ENCODE results near the gene GRM4.

GRM4 gene

GRCh38 chr6:34052071-34052825 lies 93.6 kb downstream of the GRM4 start:
- Mint-ChIP-seq H3K4me1 (peaks cover 24% of the 10 kb centered on the region), H3K36me3 (ENCODE audit: low read depth) (no peaks in the 10 kb centered on the region)

DNA sequence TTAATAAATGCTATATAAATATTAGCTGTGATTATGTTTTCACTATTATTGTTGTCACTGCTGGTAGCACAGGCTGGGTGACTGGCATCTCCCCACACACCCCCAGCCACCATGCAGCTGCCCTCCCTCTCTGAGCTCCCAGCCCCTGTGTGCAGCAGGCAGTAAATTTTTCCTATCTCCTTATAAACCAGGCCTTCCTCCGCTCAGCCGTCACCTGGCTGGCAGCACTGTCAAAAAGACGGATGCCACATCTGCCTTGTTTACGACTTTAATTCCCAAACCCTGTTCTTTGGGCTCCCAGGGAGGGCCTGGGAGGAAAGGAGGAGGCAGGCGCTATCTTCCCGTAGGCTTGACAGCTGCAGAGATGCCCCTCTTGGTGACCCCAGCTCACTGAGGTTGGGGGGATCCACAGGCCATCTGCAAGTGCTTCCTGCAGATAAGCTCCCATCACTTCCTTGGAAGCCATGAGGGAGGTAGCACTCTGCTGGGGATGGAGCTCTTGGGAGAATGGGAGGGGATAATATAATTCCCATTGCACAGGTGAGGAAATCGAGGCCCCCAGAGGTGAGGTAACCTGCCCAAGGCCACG lies 94.5 kb downstream of the GRM4 start:
- no peak overlapping the region for H3K4me3 Mint-ChIP-seq
- no peak overlapping the region for H3K27ac Mint-ChIP-seq
- no peak for TF ChIP-seq CTCF (IDR thresholded peaks at IDR 0.05; ENCODE audit: unreplicated experiment in 3 of 3)
- H3K4me1 Mint-ChIP-seq, result peaks cover 18% of the 10 kb centered on the region
- H3K36me3 Mint-ChIP-seq (ENCODE audit: low read depth), result no peaks in the 10 kb centered on the region
- peaks cover 29% of the 10 kb centered on the region for H3K27me3 Mint-ChIP-seq (ENCODE audit: low read depth)
- H3K9me3 Mint-ChIP-seq, result no peaks in the 10 kb centered on the region

More at GRCh38 chr6:34052071-34052825, 93.6 kb downstream of the GRM4 start:
- Mint-ChIP-seq H3K27ac (no peak overlapping the region), H3K4me3 (no peak overlapping the region), H3K9me3 (no peaks in the 10 kb centered on the region), H3K27me3 (ENCODE audit: low read depth) (peaks cover 26% of the 10 kb centered on the region)
- TF ChIP-seq CTCF (IDR thresholded peaks at IDR 0.05; ENCODE audit: unreplicated experiment in 3 of 3), result no peak

GRCh38 chr6:34050691-34051090 lies 95.2 kb downstream of the GRM4 start:
- peaks cover 19% of the 10 kb centered on the region for H3K4me1 Mint-ChIP-seq
- no peaks in the 10 kb centered on the region for H3K9me3 Mint-ChIP-seq
- H3K27ac Mint-ChIP-seq, result no peak overlapping the region
- TF ChIP-seq CTCF (IDR thresholded peaks at IDR 0.05; ENCODE audit: unreplicated experiment in 3 of 3), result no peak
- no peak overlapping the region for H3K4me3 Mint-ChIP-seq
- peaks cover 26% of the 10 kb centered on the region for H3K27me3 Mint-ChIP-seq (ENCODE audit: low read depth)
- H3K36me3 Mint-ChIP-seq (ENCODE audit: low read depth), result no peaks in the 10 kb centered on the region

DNA sequence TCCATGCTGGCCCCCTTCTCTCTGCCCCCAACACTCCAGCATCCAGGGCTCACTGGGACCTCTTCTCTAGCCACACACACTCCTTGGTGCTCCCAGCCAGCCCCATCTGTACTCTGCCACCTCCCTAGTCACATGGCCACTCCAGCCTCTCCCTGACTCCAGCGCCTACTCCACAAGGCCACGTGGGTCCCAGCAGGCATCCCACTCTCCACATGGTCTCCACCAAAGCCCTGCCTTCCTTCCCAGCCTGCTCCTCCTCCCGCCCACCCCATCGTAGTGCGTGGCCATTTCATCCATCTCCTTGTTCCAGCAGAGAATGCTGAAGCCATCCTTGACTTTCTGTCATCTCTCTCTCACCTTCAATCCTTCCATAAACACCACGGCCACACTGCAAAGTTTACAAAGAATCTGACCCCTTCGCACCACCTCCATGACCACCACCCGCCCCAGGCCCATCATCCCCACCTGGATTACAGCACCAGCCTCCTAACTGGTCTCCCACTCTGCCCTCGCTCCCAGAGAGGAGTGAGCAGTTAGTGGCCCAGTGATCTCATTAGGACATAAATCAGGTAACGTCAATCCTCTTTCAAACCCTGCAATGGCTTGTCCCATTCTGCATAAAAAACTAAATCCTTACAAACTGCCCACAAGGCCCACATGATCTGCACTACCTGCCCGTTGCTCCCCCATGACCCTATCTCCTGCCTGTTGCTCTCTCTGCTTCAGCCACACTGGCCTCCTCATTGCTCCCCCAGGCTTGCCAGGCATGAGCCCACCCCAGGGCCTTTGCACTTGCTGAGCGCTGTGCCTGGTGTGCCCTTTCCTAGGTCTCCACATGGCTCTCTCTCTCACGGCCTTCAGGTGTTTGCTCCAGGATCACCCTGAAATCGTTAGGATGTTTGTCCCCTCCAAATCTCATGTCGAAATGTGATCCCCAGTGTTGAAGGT lies 96.2 kb downstream of the GRM4 start:
- no peak overlapping the region for H3K27ac Mint-ChIP-seq
- TF ChIP-seq CTCF (IDR thresholded peaks at IDR 0.05; ENCODE audit: unreplicated experiment in 3 of 3), result no peak

DNA sequence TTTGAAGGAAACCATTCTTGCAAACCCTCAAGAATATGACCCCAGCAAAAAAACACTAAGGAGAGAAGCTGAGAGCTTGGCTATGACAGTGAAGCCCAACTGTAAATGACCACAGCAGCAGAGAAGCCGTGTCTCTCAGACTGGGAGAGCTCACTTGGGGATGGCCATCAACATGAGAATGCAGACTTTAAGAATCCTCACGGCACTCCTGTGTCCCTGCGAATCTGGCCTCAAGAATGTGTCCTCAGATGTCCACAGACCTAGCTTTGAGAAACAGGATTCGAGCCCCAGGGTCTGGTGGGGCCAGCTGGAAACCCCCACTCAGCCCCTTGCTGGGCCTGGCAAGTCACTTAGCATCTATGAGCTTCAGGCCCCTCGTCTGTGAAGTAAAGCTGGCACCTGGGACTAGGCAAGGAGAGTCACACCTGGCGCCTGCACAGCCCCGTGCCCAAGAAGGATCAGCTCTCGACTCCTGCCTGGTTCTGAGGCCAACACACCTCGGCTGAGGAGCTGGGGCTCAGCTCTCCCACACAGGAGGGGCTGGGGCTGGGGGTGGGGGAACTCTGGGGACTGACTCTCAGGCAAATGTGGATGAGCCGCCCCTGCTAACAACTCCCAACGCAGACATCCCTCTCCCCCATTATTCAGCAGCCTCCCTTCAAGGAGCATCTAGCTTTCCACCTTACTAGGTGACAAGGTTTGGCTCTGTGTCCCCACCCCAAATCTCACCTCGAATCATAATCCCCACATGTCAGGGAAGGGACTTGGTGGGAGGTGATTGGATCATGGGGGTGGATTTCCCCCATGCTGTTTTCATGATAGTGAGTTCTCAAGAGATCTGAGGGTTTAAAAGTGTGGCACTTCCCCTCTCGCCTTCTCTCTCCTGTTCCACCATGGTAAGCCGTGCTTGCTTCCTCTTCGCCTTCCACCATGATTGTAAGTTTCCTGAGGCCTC lies 97.7 kb downstream of the GRM4 start:
- Mint-ChIP-seq H3K4me1 (peaks cover 21% of the 10 kb centered on the region), H3K27ac (no peak overlapping the region), H3K4me3 (no peak overlapping the region), H3K36me3 (ENCODE audit: low read depth) (no peaks in the 10 kb centered on the region), H3K27me3 (ENCODE audit: low read depth) (peaks cover 16% of the 10 kb centered on the region), H3K9me3 (no peaks in the 10 kb centered on the region)
- no peak for TF ChIP-seq CTCF (IDR thresholded peaks at IDR 0.05; ENCODE audit: unreplicated experiment in 3 of 3)

More for the DNA sequence above, 96.2 kb downstream of the GRM4 start:
- no peaks in the 10 kb centered on the region for H3K9me3 Mint-ChIP-seq
- no peak overlapping the region for H3K4me3 Mint-ChIP-seq
- peaks cover 20% of the 10 kb centered on the region for H3K27me3 Mint-ChIP-seq (ENCODE audit: low read depth)
- H3K36me3 Mint-ChIP-seq (ENCODE audit: low read depth), result no peaks in the 10 kb centered on the region
- peaks cover 15% of the 10 kb centered on the region for H3K4me1 Mint-ChIP-seq

Measured in nephron (organoid).